Hematopoietic multipotent progenitor cell treated with erythropoietin and hydrocortisone succinate and interleukin-3 and kit ligand, for 6 days (in vitro differentiated cells): ENCODE results near the gene TAF10.
A peak's percentile ranks its signal among the peaks of the same experiment; 100 is the strongest.

Experiments
- DNase-seq: peaks from one replicate; pipeline ENCODE4 v3.0.0-alpha.2; 2015

Gene TAF10

GRCh38 chr11:6612213-6613041 lies at the start of gene TAF10:
TSS of gene TAF10 (minus strand) at chr11:6612216. CDS start at chr11:6612189, 27 bp downstream.
- peak; percentile 97 for DNase-seq

- DNase-seq: no peak
These were observed 48.7 kb upstream of the TAF10 start for GRCh38 chr11:6660712-6661111.

GRCh38 chr11:6658647-6659046 lies 46.6 kb upstream of the TAF10 start:
- no peak for DNase-seq

- no peak for DNase-seq
These were observed 45.3 kb upstream of the TAF10 start for GRCh38 chr11:6657346-6657745.

- DNase-seq: no peak
These were observed 44.9 kb upstream of the TAF10 start for GRCh38 chr11:6656936-6657335.

GRCh38 chr11:6656584-6656915 lies 44.5 kb upstream of the TAF10 start:
- DNase-seq: no peak

GRCh38 chr11:6655790-6656583 lies 44.0 kb upstream of the TAF10 start, which contains the start of gene DCHS1:
TSS of gene DCHS1 (minus strand) at chr11:6655809. CDS start at chr11:6641613, 14,196 bp downstream.
- no peak for DNase-seq

GRCh38 chr11:6655020-6655789 lies 43.2 kb upstream of the TAF10 start:
- no peak for DNase-seq

GRCh38 chr11:6654281-6655019 lies 42.4 kb upstream of the TAF10 start:
- DNase-seq: no peak

- DNase-seq: no peak
These were observed 41.6 kb upstream of the TAF10 start for GRCh38 chr11:6653656-6654055.

- no peak for DNase-seq
These were observed 41.1 kb upstream of the TAF10 start for GRCh38 chr11:6653097-6653496.

GRCh38 chr11:6652182-6652581 lies 40.2 kb upstream of the TAF10 start:
- DNase-seq: no peak

GRCh38 chr11:6650980-6651379 lies 39.0 kb upstream of the TAF10 start:
- no peak for DNase-seq

GRCh38 chr11:6650104-6650503 lies 38.1 kb upstream of the TAF10 start:
- no peak for DNase-seq

- DNase-seq: no peak
These were observed 36.5 kb upstream of the TAF10 start for GRCh38 chr11:6648501-6648900.

- DNase-seq: no peak
These were observed 35.8 kb upstream of the TAF10 start for GRCh38 chr11:6647836-6648235.

GRCh38 chr11:6646918-6647679 lies 35.1 kb upstream of the TAF10 start:
- peak; percentile 33 for DNase-seq

GRCh38 chr11:6646576-6646917 lies 34.5 kb upstream of the TAF10 start:
- DNase-seq: no peak

- no peak for DNase-seq
These were observed 34.1 kb upstream of the TAF10 start for GRCh38 chr11:6646071-6646470.

- DNase-seq: no peak
These were observed 30.9 kb upstream of the TAF10 start for GRCh38 chr11:6642957-6643356.

GRCh38 chr11:6640985-6641701 lies 29.1 kb upstream of the TAF10 start:
- no peak for DNase-seq
